ENCODE results near the gene PLXND1.

- no peak for TF ChIP-seq CTCF (IDR thresholded peaks at IDR 0.05; ENCODE audit: poor library complexity, severe bottlenecking)
- TF ChIP-seq POLR2AphosphoS5 (IDR thresholded peaks at IDR 0.05) = no peak
- no peak for TF ChIP-seq TAF1 (IDR thresholded peaks at IDR 0.05; ENCODE audit: low read depth)
- no peak for TF ChIP-seq EZH2 (IDR thresholded peaks at IDR 0.05; ENCODE audit: borderline replicate concordance, insufficient read depth, low read length, poor library complexity, severe bottlenecking)
- no peak for TF ChIP-seq RAD21 (conservative IDR thresholded peaks at IDR 0.05)
Observed at GRCh38 chr3:129573493-129573892, 33.0 kb downstream of the PLXND1 start.
